AG10803 (cell line): Measurements from ENCODE around the gene JAKMIP1.

ENCODE experiments used
- DNase-seq: peaks from one replicate; pipeline ENCODE4 v3.0.0; 2010; ENCODE audit warnings: low read depth
- H3K4me3 ChIP-seq: 2 replicates; pipeline ENCODE4 v1.5.1; 2011; ENCODE audit warnings: mild to moderate bottlenecking, low read length, control low read depth
- CTCF ChIP-seq: conservative IDR thresholded peaks from 2 replicates; pipeline ENCODE4 v1.5.1; 2011; ENCODE audit warnings: mild to moderate bottlenecking, low read length, control low read depth, inconsistent platforms

Gene JAKMIP1

GRCh38 chr4:6055030-6055429 is 145.3 kb downstream of the JAKMIP1 start:
- TF ChIP-seq CTCF = no peak
- H3K4me3 ChIP-seq = no peak overlapping the region
- no peak for DNase-seq

- no peak for DNase-seq
- no peak for TF ChIP-seq CTCF
- H3K4me3 ChIP-seq = no peak overlapping the region
Observed at GRCh38 chr4:6054162-6054922, 146.0 kb downstream of the JAKMIP1 start.

- TF ChIP-seq CTCF = no peak
- no peak for DNase-seq
- H3K4me3 ChIP-seq = no peak overlapping the region
Observed at GRCh38 chr4:6052679-6053078, 147.7 kb downstream of the JAKMIP1 start.

- TF ChIP-seq CTCF = no peak
- no peak for DNase-seq
- no peak overlapping the region for H3K4me3 ChIP-seq
Observed at GRCh38 chr4:6050551-6050950, 149.8 kb downstream of the JAKMIP1 start.

- DNase-seq = no peak
- no peak overlapping the region for H3K4me3 ChIP-seq
- TF ChIP-seq CTCF = no peak
Observed at GRCh38 chr4:6049985-6050384, 150.4 kb downstream of the JAKMIP1 start.

GRCh38 chr4:6049278-6049677 is 151.1 kb downstream of the JAKMIP1 start:
- TF ChIP-seq CTCF = no peak
- H3K4me3 ChIP-seq = no peak overlapping the region
- DNase-seq = no peak

GRCh38 chr4:6048537-6048936 is 151.8 kb downstream of the JAKMIP1 start:
- DNase-seq = no peak
- TF ChIP-seq CTCF = no peak
- H3K4me3 ChIP-seq = no peak overlapping the region
